Measurements from ENCODE around the gene F10.

F10 gene

DNA sequence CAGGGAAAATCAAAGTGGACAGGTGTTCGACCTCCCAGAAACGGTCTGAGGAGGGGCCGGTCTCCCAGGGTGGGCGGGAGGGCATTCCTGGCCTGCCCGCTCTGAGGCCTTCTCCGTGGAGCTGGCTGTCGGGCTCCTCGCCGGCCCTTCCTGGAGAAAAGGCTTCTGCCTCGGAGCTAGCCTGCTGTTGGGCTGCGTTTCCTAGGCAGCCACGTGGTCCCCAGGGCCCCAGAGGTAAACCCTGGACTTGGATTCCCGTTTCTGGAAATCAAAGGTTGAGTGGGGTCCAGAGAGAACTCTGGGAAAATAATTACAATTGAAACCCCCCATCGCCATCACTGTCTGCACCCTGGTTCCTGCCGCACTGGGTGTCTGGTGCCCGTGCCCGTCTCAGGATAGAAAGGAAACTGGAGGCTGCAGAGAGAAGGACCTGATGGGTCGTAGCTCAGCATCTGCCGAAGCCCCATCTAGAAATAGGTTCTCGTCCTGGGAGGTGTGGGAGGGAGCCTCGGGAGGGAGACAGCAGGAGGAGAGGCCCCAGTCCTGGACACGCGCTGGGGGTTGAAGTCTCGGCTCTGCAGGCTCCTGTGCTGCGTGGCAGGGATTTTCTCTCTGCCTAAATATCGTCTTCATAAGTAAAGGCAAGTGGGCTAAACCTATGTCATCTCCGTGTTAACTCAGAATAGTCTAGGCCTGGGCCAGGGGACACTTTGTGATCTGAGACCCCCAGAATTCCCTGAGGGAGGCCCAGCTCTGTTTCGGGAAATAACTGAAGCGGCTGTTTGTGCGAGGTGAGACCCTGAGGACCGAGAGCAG, 28.2 kb downstream of the F10 start:
- H3K4me1 Mint-ChIP-seq = peaks cover 43% of the 10 kb centered on the region
- peaks cover 5% of the 10 kb centered on the region for H3K36me3 Mint-ChIP-seq (ENCODE audit: low read depth)
- peak overlapping the region; percentile 91 for H3K27ac Mint-ChIP-seq
- DNase-seq = no peak
- H3K9me3 Mint-ChIP-seq = peaks cover 8% of the 10 kb centered on the region
- peaks cover 51% of the 10 kb centered on the region for H3K27me3 Mint-ChIP-seq (ENCODE audit: low read depth, poor library complexity)
- peak overlapping the region; percentile 71 for H3K4me3 Mint-ChIP-seq
- TF ChIP-seq, protein P1, sequence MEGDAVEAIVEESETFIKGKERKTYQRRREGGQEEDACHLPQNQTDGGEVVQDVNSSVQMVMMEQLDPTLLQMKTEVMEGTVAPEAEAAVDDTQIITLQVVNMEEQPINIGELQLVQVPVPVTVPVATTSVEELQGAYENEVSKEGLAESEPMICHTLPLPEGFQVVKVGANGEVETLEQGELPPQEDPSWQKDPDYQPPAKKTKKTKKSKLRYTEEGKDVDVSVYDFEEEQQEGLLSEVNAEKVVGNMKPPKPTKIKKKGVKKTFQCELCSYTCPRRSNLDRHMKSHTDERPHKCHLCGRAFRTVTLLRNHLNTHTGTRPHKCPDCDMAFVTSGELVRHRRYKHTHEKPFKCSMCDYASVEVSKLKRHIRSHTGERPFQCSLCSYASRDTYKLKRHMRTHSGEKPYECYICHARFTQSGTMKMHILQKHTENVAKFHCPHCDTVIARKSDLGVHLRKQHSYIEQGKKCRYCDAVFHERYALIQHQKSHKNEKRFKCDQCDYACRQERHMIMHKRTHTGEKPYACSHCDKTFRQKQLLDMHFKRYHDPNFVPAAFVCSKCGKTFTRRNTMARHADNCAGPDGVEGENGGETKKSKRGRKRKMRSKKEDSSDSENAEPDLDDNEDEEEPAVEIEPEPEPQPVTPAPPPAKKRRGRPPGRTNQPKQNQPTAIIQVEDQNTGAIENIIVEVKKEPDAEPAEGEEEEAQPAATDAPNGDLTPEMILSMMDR (IDR thresholded peaks at IDR 0.05) = no peak

- peaks cover 19% of the 10 kb centered on the region for H3K9me3 Mint-ChIP-seq
- H3K4me1 Mint-ChIP-seq = peaks cover 46% of the 10 kb centered on the region
- no peak for DNase-seq
- peaks cover 7% of the 10 kb centered on the region for H3K36me3 Mint-ChIP-seq (ENCODE audit: low read depth)
- peaks cover 41% of the 10 kb centered on the region for H3K27me3 Mint-ChIP-seq (ENCODE audit: low read depth, poor library complexity)
- TF ChIP-seq, protein P1 (IDR thresholded peaks at IDR 0.05) = no peak
- H3K27ac Mint-ChIP-seq = no peak overlapping the region
- peak overlapping the region; percentile 82 for H3K4me3 Mint-ChIP-seq
Measured at GRCh38 chr13:113151745-113152690, 29.4 kb downstream of the F10 start.

DNA sequence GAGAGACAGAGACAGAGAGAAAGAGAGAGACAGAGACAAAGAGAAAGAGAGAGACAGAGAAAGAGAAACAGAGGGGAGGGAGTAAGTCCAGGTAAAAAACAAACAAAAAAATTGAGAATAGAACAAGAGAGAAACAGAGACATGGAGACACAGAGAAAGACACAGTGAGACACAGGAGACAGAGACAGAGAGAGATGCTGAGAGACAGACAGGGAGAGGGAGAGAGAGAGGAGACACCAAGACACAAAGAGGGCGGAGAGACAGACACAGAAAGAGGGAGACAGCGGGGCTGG, 30.0 kb downstream of the F10 start:
- H3K4me3 Mint-ChIP-seq = peak overlapping the region; percentile 82
- peaks cover 13% of the 10 kb centered on the region for H3K36me3 Mint-ChIP-seq (ENCODE audit: low read depth)
- H3K4me1 Mint-ChIP-seq = peaks cover 52% of the 10 kb centered on the region
- DNase-seq = no peak
- H3K27me3 Mint-ChIP-seq (ENCODE audit: low read depth, poor library complexity) = peaks cover 41% of the 10 kb centered on the region
- TF ChIP-seq, protein P1 (IDR thresholded peaks at IDR 0.05) = no peak
- H3K27ac Mint-ChIP-seq = no peak overlapping the region
- H3K9me3 Mint-ChIP-seq = peaks cover 25% of the 10 kb centered on the region

- DNase-seq = peak; percentile 48
- Mint-ChIP-seq H3K4me1 (peaks cover 58% of the 10 kb centered on the region), H3K36me3 (ENCODE audit: low read depth) (peaks cover 13% of the 10 kb centered on the region), H3K9me3 (peaks cover 28% of the 10 kb centered on the region), H3K27ac (no peak overlapping the region), H3K4me3 (peak overlapping the region; percentile 82), H3K27me3 (ENCODE audit: low read depth, poor library complexity) (peaks cover 41% of the 10 kb centered on the region)
- TF ChIP-seq, protein P1 (IDR thresholded peaks at IDR 0.05) = no peak
Measured at GRCh38 chr13:113152984-113153809, 30.6 kb downstream of the F10 start.

DNA sequence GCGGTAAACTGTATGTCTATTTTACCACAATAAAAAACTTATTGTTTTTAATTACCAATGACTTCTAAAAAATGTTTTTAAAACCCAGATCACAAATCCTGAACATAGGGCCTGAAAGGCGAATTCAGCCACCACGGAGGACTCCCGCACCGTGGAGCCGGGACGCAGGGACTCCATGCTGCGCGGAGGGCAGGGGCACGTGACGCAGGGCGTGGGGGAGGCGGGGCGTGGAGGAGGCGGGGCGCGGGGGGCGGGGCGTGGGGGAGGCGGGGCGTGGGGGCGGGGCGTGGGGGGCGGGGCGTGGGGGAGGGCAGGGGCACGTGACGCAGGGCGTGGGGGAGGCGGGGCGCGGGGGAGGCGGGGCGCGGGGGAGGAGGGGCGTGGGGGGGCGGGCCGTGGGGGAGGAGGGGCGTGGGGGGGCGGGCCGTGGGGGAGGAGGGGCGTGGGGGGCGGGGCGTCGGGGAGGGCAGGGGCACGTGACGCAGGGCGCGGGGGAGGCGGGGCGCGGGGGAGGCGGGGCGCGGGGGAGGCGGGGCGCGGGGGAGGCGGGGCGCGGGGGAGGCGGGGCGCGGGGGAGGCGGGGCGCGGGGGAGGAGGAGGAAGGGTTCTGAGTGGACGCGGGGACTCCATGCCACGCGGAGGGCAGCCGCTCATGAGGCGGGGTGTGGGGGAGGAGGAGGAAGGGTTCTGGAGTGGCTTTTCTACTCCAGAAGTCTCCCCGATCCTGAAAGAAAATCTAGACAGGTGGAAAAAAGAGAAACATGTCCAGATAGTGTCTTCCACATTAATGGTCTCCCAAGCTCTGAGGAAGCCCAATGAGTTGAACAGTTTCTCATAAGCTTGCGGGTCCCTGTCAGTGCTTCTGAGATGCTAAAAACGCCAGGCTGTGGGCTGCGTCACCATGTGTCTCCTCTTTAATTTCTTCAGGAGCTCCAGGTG, 31.5 kb downstream of the F10 start:
- peak overlapping the region; percentile 74 for H3K4me3 Mint-ChIP-seq
- TF ChIP-seq, protein P1 (IDR thresholded peaks at IDR 0.05) = no peak
- H3K9me3 Mint-ChIP-seq = peaks cover 28% of the 10 kb centered on the region
- H3K36me3 Mint-ChIP-seq (ENCODE audit: low read depth) = peaks cover 13% of the 10 kb centered on the region
- DNase-seq = peak; percentile 75
- H3K27ac Mint-ChIP-seq = no peak overlapping the region
- peaks cover 67% of the 10 kb centered on the region for H3K4me1 Mint-ChIP-seq
- H3K27me3 Mint-ChIP-seq (ENCODE audit: low read depth, poor library complexity) = peaks cover 41% of the 10 kb centered on the region

Measured in nephron progenitor cell (in vitro differentiated cells).